ENCODE data around the gene MAP3K5. TPM values are rescaled to one million over a fixed set of nuclear protein-coding genes. Genes with fewer than 3 reads are reported as not detected.

The MAP3K5 gene
- total and polyA plus RNA-seq, 2 of the 8 experiments (the other 6 are each of a cell fraction or from before 2014, with no cell fraction given): 0.63 to 2.6 TPM

DNA sequence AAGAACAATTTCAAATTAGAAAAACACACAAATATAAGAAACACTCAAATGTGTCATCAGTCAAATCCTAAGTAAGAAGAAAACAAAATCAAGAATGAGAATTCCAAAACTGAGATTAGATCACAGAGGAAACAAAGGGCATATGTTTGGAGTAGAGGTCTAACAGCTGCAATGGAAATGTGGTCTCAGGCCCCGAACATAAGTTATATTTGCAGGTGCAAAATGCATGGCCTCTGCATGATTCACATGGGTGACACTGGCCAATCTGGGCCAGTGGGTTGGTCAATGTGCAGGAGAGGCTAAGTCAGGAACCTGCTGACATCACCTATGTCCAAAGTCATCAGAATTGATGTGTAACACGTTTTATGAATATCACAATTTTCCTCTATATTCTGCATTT lies 133.6 kb downstream of the MAP3K5 start:
- WGBS, 2 experiments (ENCODE audit: extremely low coverage in 1 of 2, insufficient coverage in 1 of 2, insufficient read length in 1 of 2, insufficient replicate concordance in 2 of 2, low coverage in 1 of 2, low lambda C conversion rate in 2 of 2, missing lambda C conversion rate in 1 of 2): 90% methylated on average over 2 of the region's 2 CpGs; no CpG with 5 or more reads in 1 of the 2 experiments
- H2AK5ac ChIP-seq (ENCODE audit: low read depth, low read length): no peak overlapping the region
- TF ChIP-seq SAP30 (IDR thresholded peaks at IDR 0.05; ENCODE audit: insufficient read depth, insufficient replicate concordance, low read length) (no peak), SRF (IDR thresholded peaks at IDR 0.05; ENCODE audit: low read depth, low read length) (no peak), SP4 (IDR thresholded peaks at IDR 0.05; ENCODE audit: low read length) (no peak), RXRA (IDR thresholded peaks at IDR 0.05; ENCODE audit: insufficient read depth, low read depth, low read length) (no peak), SP1 (IDR thresholded peaks at IDR 0.05; ENCODE audit: low read depth, low read length) (no peak), ASH2L (IDR thresholded peaks at IDR 0.05; ENCODE audit: low read length) (no peak), CBX8 (IDR thresholded peaks at IDR 0.05; ENCODE audit: borderline replicate concordance, low read depth, low read length) (no peak), RNF2 (IDR thresholded peaks at IDR 0.05; ENCODE audit: borderline replicate concordance, low read depth, low read length, missing control alignments, poor library complexity, severe bottlenecking) (no peak)
- TF ChIP-seq, protein P1, sequence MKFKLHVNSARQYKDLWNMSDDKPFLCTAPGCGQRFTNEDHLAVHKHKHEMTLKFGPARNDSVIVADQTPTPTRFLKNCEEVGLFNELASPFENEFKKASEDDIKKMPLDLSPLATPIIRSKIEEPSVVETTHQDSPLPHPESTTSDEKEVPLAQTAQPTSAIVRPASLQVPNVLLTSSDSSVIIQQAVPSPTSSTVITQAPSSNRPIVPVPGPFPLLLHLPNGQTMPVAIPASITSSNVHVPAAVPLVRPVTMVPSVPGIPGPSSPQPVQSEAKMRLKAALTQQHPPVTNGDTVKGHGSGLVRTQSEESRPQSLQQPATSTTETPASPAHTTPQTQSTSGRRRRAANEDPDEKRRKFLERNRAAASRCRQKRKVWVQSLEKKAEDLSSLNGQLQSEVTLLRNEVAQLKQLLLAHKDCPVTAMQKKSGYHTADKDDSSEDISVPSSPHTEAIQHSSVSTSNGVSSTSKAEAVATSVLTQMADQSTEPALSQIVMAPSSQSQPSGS (IDR thresholded peaks at IDR 0.05; ENCODE audit: low read length): no peak
- TF ChIP-seq, protein P2, sequence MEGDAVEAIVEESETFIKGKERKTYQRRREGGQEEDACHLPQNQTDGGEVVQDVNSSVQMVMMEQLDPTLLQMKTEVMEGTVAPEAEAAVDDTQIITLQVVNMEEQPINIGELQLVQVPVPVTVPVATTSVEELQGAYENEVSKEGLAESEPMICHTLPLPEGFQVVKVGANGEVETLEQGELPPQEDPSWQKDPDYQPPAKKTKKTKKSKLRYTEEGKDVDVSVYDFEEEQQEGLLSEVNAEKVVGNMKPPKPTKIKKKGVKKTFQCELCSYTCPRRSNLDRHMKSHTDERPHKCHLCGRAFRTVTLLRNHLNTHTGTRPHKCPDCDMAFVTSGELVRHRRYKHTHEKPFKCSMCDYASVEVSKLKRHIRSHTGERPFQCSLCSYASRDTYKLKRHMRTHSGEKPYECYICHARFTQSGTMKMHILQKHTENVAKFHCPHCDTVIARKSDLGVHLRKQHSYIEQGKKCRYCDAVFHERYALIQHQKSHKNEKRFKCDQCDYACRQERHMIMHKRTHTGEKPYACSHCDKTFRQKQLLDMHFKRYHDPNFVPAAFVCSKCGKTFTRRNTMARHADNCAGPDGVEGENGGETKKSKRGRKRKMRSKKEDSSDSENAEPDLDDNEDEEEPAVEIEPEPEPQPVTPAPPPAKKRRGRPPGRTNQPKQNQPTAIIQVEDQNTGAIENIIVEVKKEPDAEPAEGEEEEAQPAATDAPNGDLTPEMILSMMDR (IDR thresholded peaks at IDR 0.05; ENCODE audit: control extremely low read depth in 1 of 3, insufficient read depth in 1 of 3, low read depth in 1 of 3, low read length in 3 of 3): no peak

More for the DNA sequence above, 133.6 kb downstream of the MAP3K5 start:
- Histone ChIP-seq H2BK20ac (ENCODE audit: low read length) (no peak overlapping the region), H4K20me1 (replicated peaks in 1 of 2; ENCODE audit: control insufficient read depth in 1 of 2, insufficient read depth in 2 of 2, low read length in 2 of 2) (no peaks in the 10 kb centered on the region), H3K79me1 (ENCODE audit: low read depth, low read length) (no peaks in the 10 kb centered on the region), H3K27ac (ENCODE audit: low read depth, low read length) (no peak overlapping the region), H3K27me3 (replicated peaks in 1 of 4; ENCODE audit: control insufficient read depth in 3 of 4, extremely low read depth in 1 of 4, insufficient read depth in 3 of 4, low read length in 3 of 4) (no peaks in the 10 kb centered on the region), H3K4me3 (ENCODE audit: extremely low read depth in 1 of 4, insufficient read depth in 2 of 4, low read depth in 3 of 4, low read length in 4 of 4) (no peak overlapping the region), H2AFZ (ENCODE audit: low read length) (no peak overlapping the region), H3K9ac (replicated peaks in 1 of 4; ENCODE audit: extremely low read depth in 1 of 4, low read depth in 3 of 4, low read length in 3 of 4) (no peak overlapping the region), H3K23ac (ENCODE audit: insufficient read length) (no peak overlapping the region), H2BK15ac (ENCODE audit: low read length) (no peak overlapping the region), H3K23me2 (ENCODE audit: low read depth, low read length) (no peaks in the 10 kb centered on the region), H2BK12ac (ENCODE audit: low read depth, low read length) (no peak overlapping the region), H3K56ac (replicated peaks; ENCODE audit: insufficient read length, low read depth, low read length) (no peak overlapping the region), H3K36me3 (ENCODE audit: control insufficient read depth in 2 of 4, insufficient read depth in 4 of 4, low read length in 3 of 4) (no peaks in the 10 kb centered on the region), H4K91ac (replicated peaks; ENCODE audit: insufficient read length, low read length) (no peak overlapping the region), H3K4me2 (ENCODE audit: insufficient read depth in 1 of 2, low read depth in 2 of 2, low read length in 2 of 2) (no peak overlapping the region), H3K18ac (ENCODE audit: extremely low read depth, low read length) (no peak overlapping the region), H3K4ac (replicated peaks; ENCODE audit: insufficient read length, low read depth, low read length) (no peak overlapping the region), H3K9me3 (ENCODE audit: insufficient read depth in 2 of 2, low read depth in 1 of 2, low read length in 1 of 2) (no peaks in the 10 kb centered on the region), H4K5ac (ENCODE audit: insufficient read length, low read depth, low read length) (no peak overlapping the region), H3K14ac (ENCODE audit: insufficient read length) (no peak overlapping the region), H4K8ac (ENCODE audit: extremely low read depth, insufficient read depth, low read length) (no peak overlapping the region), H3K4me1 (replicated peaks in 1 of 4; ENCODE audit: control insufficient read depth in 3 of 4, insufficient read depth in 4 of 4, low read length in 3 of 4) (no peaks in the 10 kb centered on the region), H3K79me2 (ENCODE audit: control insufficient read depth in 1 of 2, insufficient read depth in 2 of 2, low read length in 2 of 2) (no peaks in the 10 kb centered on the region), H2BK5ac (ENCODE audit: low read depth, low read length) (no peak overlapping the region), H2BK120ac (replicated peaks; ENCODE audit: low read depth, low read length) (no peak overlapping the region)
- ChIA-PET POLR2A (ENCODE audit: partially characterized antibody) (no interaction called here), CTCF (ENCODE audit: partially characterized antibody) (interaction anchor here (0.8 to 4.0 kb wide), 4 partner anchors 9 to 138 kb away, joined by 3 to 26 read pairs (median 4); no protein-coding TSS in a partner anchor)
- no peak for DNase-seq (ENCODE audit: low read depth in 1 of 2, low spot score in 2 of 2)
- FAIRE-seq: no peak

Data from H1 (cell line).